Vagina (tissue), 2 donors: ENCODE data around the gene CYP26A1. TPM values are rescaled to one million over a fixed set of nuclear protein-coding genes. Genes with fewer than 3 reads are reported as not detected.
A peak's percentile ranks its signal among the peaks of the same experiment; 100 is the strongest.

Source experiments
- DNase-seq, 2 donors: peaks; one replicate each; pipeline ENCODE4 v3.0.0-alpha.2; 2017; ENCODE audit errors: extremely low spot score in 2 of 2
- H3K27ac ChIP-seq: fragments of 200-600 bp; sonication (generic); one replicate; pipeline ENCODE4 v1.5.1; 2019
- H3K27me3 ChIP-seq: fragments of 200-600 bp; sonication (generic); one replicate; pipeline ENCODE4 v1.5.1; 2019
- H3K36me3 ChIP-seq, 2 donors: fragments of 200-600 bp; sonication (generic); one replicate each; pipeline ENCODE4 v1.5.1; 2017 to 2019
- H3K4me1 ChIP-seq: fragments of 200-600 bp; sonication (generic); one replicate; pipeline ENCODE4 v1.5.1; 2019
- H3K4me3 ChIP-seq, 2 donors: fragments of 200-600 bp; sonication (generic); 1 replicate in 1 of 2; 2 replicates in 1 of 2; pipeline ENCODE4 v1.5.1; 2016 to 2019
- H3K9me3 ChIP-seq: fragments of 200-600 bp; sonication (generic); one replicate; pipeline ENCODE4 v1.5.1; 2019
- CTCF ChIP-seq, 3 experiments: fragments of 450-650 bp in 2 of 3; fragments of 200-600 bp in 1 of 3; sonication (generic) in 1 of 3; IDR thresholded peaks; one replicate each; pipeline ENCODE4 v1.5.1; 2017 to 2019; ENCODE audit warnings: antibody characterized with exemption in 3 of 3, mild to moderate bottlenecking in 2 of 3, moderate library complexity in 2 of 3
- POLR2A ChIP-seq, 2 donors: fragments of 450-650 bp; IDR thresholded peaks; one replicate each; pipeline ENCODE4 v1.6.1; 2017; ENCODE audit warnings: antibody characterized with exemption in 2 of 2, mild to moderate bottlenecking in 2 of 2, moderate library complexity in 2 of 2
- POLR2AphosphoS5 ChIP-seq, 2 donors: sonication (generic); formaldehyde crosslinking; IDR thresholded peaks; one replicate each; pipeline ENCODE4 v1.9.0; 2017; ENCODE audit warnings: antibody characterized with exemption in 2 of 2, mild to moderate bottlenecking in 2 of 2, low read depth in 1 of 2; ENCODE audit not compliant: insufficient read depth in 1 of 2
- intact Hi-C: fragments of 100-400 bp; cut with DNase I; formaldehyde crosslinking; loops from one replicate; pipeline ENCODE4 v1.15.1; 2023
- total RNA-seq: library from RNA; depleted of rRNA; stranded (reverse); fragments of >200 nt; gene quantifications from one replicate; pipeline ENCODE4 v1.2.3, GENCODE V29; 2016

CYP26A1 gene
- total RNA-seq, 1 donor from 2014 or later, result not detected

- Histone ChIP-seq H3K27ac (no peak overlapping the region), H3K9me3 (no peaks in the 10 kb centered on the region), H3K4me3 (peak overlapping the region; percentile 14 to 37), H3K36me3 (no peaks in the 10 kb centered on the region), H3K27me3 (peaks cover 10% of the 10 kb centered on the region), H3K4me1 (peaks cover 50% of the 10 kb centered on the region)
- peak in 1 of 2 donors; percentile 82 for DNase-seq
- no peak for TF ChIP-seq CTCF (IDR thresholded peaks at IDR 0.05)
- TF ChIP-seq POLR2A (IDR thresholded peaks at IDR 0.05), result no peak
- no peak for TF ChIP-seq POLR2AphosphoS5 (IDR thresholded peaks at IDR 0.05; ENCODE audit: insufficient read depth in 1 of 2, low read depth in 1 of 2)
- intact Hi-C loops, result no loop called here
Observed at GRCh38 chr10:93072225-93072712, 1.4 kb upstream of the CYP26A1 start.

- peak overlapping the region; percentile 35 to 37 for H3K4me3 ChIP-seq
- peaks cover 10% of the 10 kb centered on the region for H3K27me3 ChIP-seq
- DNase-seq, result peak; percentile 84 to 85
- no peak overlapping the region for H3K27ac ChIP-seq
- TF ChIP-seq POLR2AphosphoS5 (IDR thresholded peaks at IDR 0.05; ENCODE audit: insufficient read depth in 1 of 2, low read depth in 1 of 2), result no peak
- TF ChIP-seq POLR2A (IDR thresholded peaks at IDR 0.05), result no peak
- TF ChIP-seq CTCF (IDR thresholded peaks at IDR 0.05), result no peak
- no peaks in the 10 kb centered on the region for H3K9me3 ChIP-seq
- peaks cover 50% of the 10 kb centered on the region for H3K4me1 ChIP-seq
- intact Hi-C loops, result no loop called here
- H3K36me3 ChIP-seq, result no peaks in the 10 kb centered on the region
Observed at GRCh38 chr10:93072713-93073538, 767 bp upstream of the CYP26A1 start.

GRCh38 chr10:93074147-93074596, 479 bp downstream of the CYP26A1 start:
- Histone ChIP-seq H3K4me1 (peaks cover 38% of the 10 kb centered on the region), H3K9me3 (no peaks in the 10 kb centered on the region), H3K27me3 (peaks cover 10% of the 10 kb centered on the region), H3K4me3 (peak overlapping the region; percentile 33 to 35), H3K36me3 (no peaks in the 10 kb centered on the region), H3K27ac (no peak overlapping the region)
- intact Hi-C loops, result no loop called here
- DNase-seq, result peak in 1 of 2 donors; percentile 56
- no peak for TF ChIP-seq POLR2A (IDR thresholded peaks at IDR 0.05)
- TF ChIP-seq CTCF (IDR thresholded peaks at IDR 0.05), result no peak
- TF ChIP-seq POLR2AphosphoS5 (IDR thresholded peaks at IDR 0.05; ENCODE audit: insufficient read depth in 1 of 2, low read depth in 1 of 2), result no peak

GRCh38 chr10:93074597-93075368, 1.1 kb downstream of the CYP26A1 start:
- H3K9me3 ChIP-seq, result no peaks in the 10 kb centered on the region
- peak; percentile 58 to 92 for DNase-seq
- no peak for TF ChIP-seq POLR2AphosphoS5 (IDR thresholded peaks at IDR 0.05; ENCODE audit: insufficient read depth in 1 of 2, low read depth in 1 of 2)
- no peak for TF ChIP-seq POLR2A (IDR thresholded peaks at IDR 0.05)
- no peak for TF ChIP-seq CTCF (IDR thresholded peaks at IDR 0.05)
- no peak overlapping the region for H3K27ac ChIP-seq
- H3K27me3 ChIP-seq, result peaks cover 10% of the 10 kb centered on the region
- intact Hi-C loops, result no loop called here
- peaks cover 38% of the 10 kb centered on the region for H3K4me1 ChIP-seq
- H3K36me3 ChIP-seq, result no peaks in the 10 kb centered on the region
- peak overlapping the region; percentile 33 to 35 for H3K4me3 ChIP-seq
